HG03460 (cell line): Measurements from ENCODE around the gene EPHB1.
A peak's percentile ranks its signal among the peaks of the same experiment; 100 is the strongest.

Experiments used
- ATAC-seq: cut with Tn5 transposase; IDR thresholded peaks from one replicate; pipeline ENCODE4 v1.9.1; 2021; ENCODE audit not compliant: unreplicated experiment

The EPHB1 gene

GRCh38 chr3:134794950-134795745 lies at the start of gene EPHB1:
EPHB1 (plus strand) TSS chr3:134795260.
- peak; percentile 80 for ATAC-seq

- ATAC-seq: no peak
These were observed 46.4 kb upstream of the EPHB1 start for GRCh38 chr3:134748698-134749097.

DNA sequence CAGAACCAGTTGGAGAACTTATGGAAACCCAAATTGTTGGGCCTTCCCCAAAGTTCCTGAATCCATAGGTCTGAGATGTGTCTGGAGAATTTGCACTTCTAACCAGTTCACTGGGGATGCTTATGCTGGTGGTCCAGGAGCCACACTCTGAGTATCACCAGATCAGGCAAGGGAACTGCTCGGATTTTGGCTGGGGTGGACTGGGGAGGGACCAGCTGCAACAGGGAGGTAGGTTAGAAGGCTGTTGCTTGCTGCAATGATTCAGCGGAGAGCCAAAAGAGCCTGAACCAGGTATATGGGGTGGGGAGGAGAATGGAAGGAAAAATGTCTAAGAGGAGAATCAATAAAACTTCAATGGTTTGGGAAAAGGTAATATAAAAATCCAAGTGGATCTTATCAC lies 45.9 kb upstream of the EPHB1 start:
- no peak for ATAC-seq

DNA sequence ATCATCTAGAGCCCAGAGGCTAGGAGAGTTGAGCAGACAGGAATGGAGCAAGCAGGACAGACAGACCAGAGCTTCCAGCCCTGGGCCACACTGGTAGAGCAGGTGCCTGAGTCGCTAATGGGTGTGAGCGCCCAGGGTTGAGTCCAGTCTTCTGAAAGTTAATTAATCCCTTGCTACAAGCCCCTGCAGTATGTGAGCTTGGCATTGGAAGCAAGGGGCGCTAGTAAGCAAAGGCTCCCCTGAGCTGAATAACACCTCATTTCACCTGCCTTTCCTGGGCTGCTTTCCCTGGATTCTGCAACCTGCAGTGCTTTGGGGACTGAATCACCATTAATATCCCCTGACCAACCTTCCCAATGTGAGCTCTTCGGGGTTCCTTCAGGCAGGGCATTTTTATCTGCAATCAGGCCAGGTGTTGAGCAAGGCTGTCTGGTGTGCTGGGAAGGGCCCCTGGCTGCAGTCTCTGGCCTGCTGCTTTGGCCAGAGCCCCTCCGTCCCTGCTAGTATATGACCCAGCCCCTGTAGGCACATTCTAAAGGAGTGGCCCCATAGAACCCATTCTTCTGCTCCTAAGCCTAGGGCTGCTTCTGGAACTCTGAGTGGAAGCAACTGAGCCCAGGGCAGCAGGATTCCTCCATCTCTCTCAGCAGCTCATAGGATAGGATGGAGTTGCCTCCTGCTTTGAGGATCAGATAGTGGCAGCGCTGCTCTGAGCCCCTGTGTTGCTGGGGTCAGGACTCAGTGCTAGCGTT lies 45.1 kb upstream of the EPHB1 start:
- ATAC-seq: no peak

DNA sequence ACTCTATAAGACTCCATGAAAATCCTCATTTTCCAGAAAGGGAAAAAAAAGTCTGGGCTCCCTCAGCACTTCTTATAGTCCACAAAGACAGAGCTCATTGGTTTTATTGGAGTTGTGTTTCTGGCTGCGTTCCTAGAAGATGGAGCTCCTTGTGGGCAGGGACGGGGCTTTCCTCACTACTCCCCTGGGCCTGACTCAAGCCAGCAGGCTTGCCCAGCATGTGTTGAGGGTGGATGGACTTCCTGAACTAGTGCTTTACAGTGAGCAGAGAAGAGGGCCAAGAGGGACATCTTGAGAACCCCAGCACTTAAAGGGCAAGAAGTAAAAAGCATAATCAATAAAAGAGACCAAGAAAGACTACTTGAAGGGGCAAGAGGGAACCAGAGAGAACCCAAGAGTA lies 43.2 kb upstream of the EPHB1 start:
- ATAC-seq: no peak

GRCh38 chr3:134752761-134753461 lies 42.1 kb upstream of the EPHB1 start:
- ATAC-seq: no peak

GRCh38 chr3:134753999-134754742 lies 40.9 kb upstream of the EPHB1 start:
- ATAC-seq: no peak

- ATAC-seq: peak; percentile 57
These were observed 40.1 kb upstream of the EPHB1 start for GRCh38 chr3:134754768-134755559.

DNA sequence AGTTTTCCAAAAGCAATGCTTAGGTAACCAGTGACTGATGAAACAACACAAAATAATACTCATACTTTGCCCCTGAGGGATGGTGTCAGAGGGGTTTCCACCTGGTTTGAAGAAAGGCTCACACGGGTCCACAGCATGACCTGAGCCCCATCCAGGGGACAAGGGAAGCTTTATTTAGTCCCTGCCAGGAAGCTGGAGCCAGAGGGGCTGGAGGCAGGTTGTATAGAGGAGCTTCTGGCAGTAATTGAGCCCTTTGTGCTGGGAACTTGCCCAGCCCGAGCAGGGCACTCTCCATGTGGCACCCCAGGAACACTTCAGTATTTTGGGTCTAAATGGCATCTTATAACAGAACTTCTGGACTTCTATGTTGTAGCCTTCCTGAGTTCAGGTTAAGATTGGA lies 39.2 kb upstream of the EPHB1 start:
- no peak for ATAC-seq

DNA sequence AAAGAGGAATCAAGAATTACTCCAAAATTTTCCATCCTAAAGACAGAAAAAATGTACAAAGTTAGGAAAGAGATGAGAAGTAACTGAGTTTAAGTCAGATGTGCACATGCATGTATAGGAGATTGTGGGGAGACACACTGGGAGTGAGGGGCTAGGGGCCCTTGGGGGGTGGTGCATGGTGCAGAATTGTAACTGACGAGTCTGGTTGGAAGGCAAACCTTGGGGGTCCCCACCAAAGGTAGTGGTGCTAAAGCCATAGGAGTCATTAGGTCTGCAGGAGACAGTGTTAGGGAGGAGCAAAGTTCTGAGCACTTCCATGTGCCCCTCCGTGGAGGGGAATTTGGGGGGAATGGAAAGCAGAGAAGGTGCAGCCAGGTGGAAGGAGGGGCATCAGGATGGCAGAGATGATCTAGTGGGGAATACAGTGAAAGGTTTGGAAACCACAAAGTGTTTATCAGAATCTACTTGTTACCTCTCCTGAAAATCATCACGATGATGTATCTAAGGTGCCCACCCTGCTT lies 37.5 kb upstream of the EPHB1 start:
- no peak for ATAC-seq

DNA sequence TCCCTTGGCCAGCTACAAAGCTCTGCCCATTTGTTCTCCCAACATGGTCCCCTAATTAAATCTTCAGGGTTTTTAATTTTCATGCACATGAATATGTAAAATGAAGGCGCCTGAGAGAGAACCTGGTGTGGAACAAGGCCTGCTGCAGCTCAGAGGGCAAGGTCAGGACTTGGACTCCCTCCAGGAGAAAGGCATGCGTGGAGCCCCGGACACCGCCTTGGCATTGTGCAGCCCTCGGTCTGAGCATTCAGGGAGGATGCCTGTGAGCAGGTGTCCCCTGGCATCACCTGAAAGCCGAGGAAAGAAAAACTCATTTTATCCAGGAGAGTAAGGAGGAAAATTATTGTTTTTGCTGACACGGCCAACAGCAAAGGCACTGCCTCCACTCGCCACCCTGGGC lies 33.8 kb upstream of the EPHB1 start:
- no peak for ATAC-seq

GRCh38 chr3:134762016-134762415 lies 33.0 kb upstream of the EPHB1 start:
- ATAC-seq: no peak

GRCh38 chr3:134765468-134765867 lies 29.6 kb upstream of the EPHB1 start:
- ATAC-seq: no peak

- ATAC-seq: no peak
These were observed 28.8 kb upstream of the EPHB1 start for GRCh38 chr3:134766290-134766689.

GRCh38 chr3:134768116-134768515 lies 26.9 kb upstream of the EPHB1 start:
- no peak for ATAC-seq

DNA sequence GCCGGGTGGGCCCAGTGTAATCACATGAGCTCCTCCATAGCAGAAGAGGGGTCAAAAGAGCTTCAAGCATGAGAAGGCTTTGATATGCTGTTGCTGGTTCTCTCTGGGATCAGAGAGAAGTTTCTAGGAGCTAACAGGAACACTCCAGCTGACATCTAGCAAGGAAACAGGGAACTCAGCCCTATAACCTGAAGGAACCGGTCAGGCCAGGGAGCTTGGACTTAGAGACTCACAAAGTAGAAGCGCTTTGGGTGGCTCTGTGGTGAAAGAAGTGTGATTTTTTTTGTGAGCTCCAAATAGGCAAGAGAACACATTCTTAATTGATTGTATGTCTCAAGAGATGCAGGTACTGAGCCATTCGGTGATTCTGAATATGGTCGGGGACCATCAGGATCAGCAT lies 26.2 kb upstream of the EPHB1 start:
- ATAC-seq: no peak

DNA sequence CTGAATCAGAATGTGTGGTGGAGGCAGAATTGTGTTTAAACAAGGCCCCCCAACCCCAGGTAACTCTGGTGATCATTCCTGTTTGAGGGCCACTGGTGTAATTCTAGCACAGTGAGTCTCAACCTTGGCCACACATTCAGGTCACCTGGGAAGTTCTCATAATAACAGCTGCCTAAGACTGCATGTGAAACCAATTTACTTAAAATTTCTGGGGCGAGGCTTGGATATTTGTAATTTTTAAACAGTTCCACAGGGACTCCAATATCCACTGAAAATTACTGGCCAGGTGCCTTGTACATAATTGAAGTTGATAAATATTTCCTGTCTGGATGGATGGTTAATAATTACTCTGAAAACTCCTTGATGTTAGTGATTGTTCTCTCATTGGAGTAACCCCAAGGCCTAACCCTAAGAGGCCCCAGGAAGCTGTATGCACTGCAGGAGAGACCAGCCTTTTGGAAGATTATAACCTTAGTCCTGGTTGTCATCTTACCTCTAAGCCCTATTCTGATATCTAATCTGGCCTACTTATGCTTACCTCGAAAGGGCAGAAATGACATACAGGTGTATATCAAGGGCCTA lies 25.7 kb upstream of the EPHB1 start:
- no peak for ATAC-seq

GRCh38 chr3:134772011-134772410 lies 23.0 kb upstream of the EPHB1 start:
- ATAC-seq: no peak

- no peak for ATAC-seq
These were observed 22.5 kb upstream of the EPHB1 start for GRCh38 chr3:134772591-134772990.

DNA sequence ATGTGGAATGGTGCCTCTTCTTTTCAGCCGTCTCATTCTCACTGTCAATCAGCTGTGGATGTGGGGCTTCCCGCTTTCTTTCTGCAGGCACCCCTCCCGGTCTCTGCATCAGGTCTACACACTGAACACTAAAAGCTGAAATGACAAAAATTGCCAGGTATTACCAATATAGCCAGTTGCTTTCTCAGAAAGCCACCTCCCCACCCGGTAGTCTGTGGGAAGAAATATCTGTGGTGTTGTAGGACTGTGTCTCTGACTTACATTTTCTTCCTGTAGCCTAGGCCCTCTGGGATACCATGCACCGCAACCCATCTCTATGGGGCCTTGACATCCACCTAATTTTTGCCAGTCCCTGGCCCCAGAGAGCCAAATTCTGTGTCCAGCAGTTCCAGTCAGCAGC lies 19.2 kb upstream of the EPHB1 start:
- ATAC-seq: no peak
